HEK293 (cell line): ENCODE measurements around the gene NPFF.

ENCODE experiments used
- CTCF ChIA-PET: fragments of 350-600 bp; formaldehyde crosslinking; extraction: SDS; loops from one replicate; lab custom pipeline; 2021; ENCODE audit warnings: antibody characterized with exemption; lab: Yijun Ruan, JAX
- POLR2A ChIA-PET: fragments of 300-600 bp; formaldehyde crosslinking; extraction: SDS; loops from one replicate; lab custom pipeline; 2020; ENCODE audit warnings: antibody characterized with exemption, inconsistent platforms; lab: Yijun Ruan, JAX
- H3K27ac ChIP-seq: fragments of 200-500 bp; sonication (Bioruptor generic); 2 replicates; pipeline ENCODE4 v1.5.1; 2014; ENCODE audit warnings: low read depth, low read length, control low read depth, inconsistent platforms; ENCODE audit errors: extremely low read depth
- H3K36me3 ChIP-seq, 2 experiments: fragments of 200-500 bp in 1 of 2; sonication (Bioruptor generic) in 1 of 2; 1 replicate in 1 of 2; 2 replicates in 1 of 2; pipeline ENCODE4 v1.5.1; 2014 to 2017; ENCODE audit warnings: inconsistent platforms in 2 of 2, low read length in 2 of 2; ENCODE audit not compliant: control insufficient read depth in 2 of 2, insufficient read depth in 1 of 2
- H3K4me1 ChIP-seq: fragments of 200-500 bp; sonication (Bioruptor generic); 2 replicates; pipeline ENCODE4 v1.5.1; 2014; ENCODE audit warnings: mild to moderate bottlenecking, low read length, inconsistent platforms; ENCODE audit not compliant: control insufficient read depth, insufficient read depth
- H3K4me3 ChIP-seq: 2 replicates; pipeline ENCODE4 v1.5.1; 2011; ENCODE audit warnings: low read depth, mild to moderate bottlenecking, control low read depth, low read length, moderate library complexity
- H3K9me3 ChIP-seq: fragments of 200-500 bp; sonication (Bioruptor generic); 2 replicates; pipeline ENCODE4 v1.5.1; 2014; ENCODE audit warnings: low read depth, low read length, inconsistent platforms; ENCODE audit not compliant: control insufficient read depth, insufficient read depth
- BCL11B ChIP-seq: fragments of 450-650 bp; formaldehyde crosslinking; IDR thresholded peaks from 2 replicates; pipeline ENCODE4 v1.5.1; 2016; ENCODE audit warnings: low read depth, missing biosample characterization, missing genetic modification characterization
- GFI1B ChIP-seq: fragments of 450-650 bp; formaldehyde crosslinking; IDR thresholded peaks from 2 replicates; pipeline ENCODE4 v1.5.1; 2016; ENCODE audit warnings: missing biosample characterization, missing genetic modification characterization
- OVOL3 ChIP-seq: fragments of 450-650 bp; formaldehyde crosslinking; IDR thresholded peaks from 2 replicates; pipeline ENCODE4 v1.5.1; 2016; ENCODE audit warnings: missing biosample characterization, missing genetic modification characterization
- SP7 ChIP-seq: fragments of 450-650 bp; formaldehyde crosslinking; IDR thresholded peaks from 2 replicates; pipeline ENCODE4 v1.5.1; 2016; ENCODE audit warnings: missing biosample characterization, missing genetic modification characterization
- YY2 ChIP-seq: fragments of 450-650 bp; formaldehyde crosslinking; IDR thresholded peaks from 2 replicates; pipeline ENCODE4 v1.5.1; 2016; ENCODE audit warnings: missing biosample characterization, missing genetic modification characterization
- ZNF121 ChIP-seq: fragments of 450-650 bp; formaldehyde crosslinking; IDR thresholded peaks from 2 replicates; pipeline ENCODE4 v1.5.1; 2016; ENCODE audit warnings: missing biosample characterization, missing genetic modification characterization
- ZNF146 ChIP-seq: fragments of 450-650 bp; formaldehyde crosslinking; IDR thresholded peaks from 2 replicates; pipeline ENCODE4 v1.5.1; 2016; ENCODE audit warnings: missing biosample characterization, missing genetic modification characterization
- ZNF157 ChIP-seq: fragments of 450-650 bp; formaldehyde crosslinking; IDR thresholded peaks from 2 replicates; pipeline ENCODE4 v1.5.1; 2016; ENCODE audit warnings: missing biosample characterization, missing genetic modification characterization
- ZNF16 ChIP-seq: fragments of 450-650 bp; formaldehyde crosslinking; IDR thresholded peaks from 2 replicates; pipeline ENCODE4 v1.5.1; 2016; ENCODE audit warnings: low read depth, missing biosample characterization, missing genetic modification characterization
- ZNF202 ChIP-seq: fragments of 450-650 bp; formaldehyde crosslinking; IDR thresholded peaks from 2 replicates; pipeline ENCODE4 v1.5.1; 2016; ENCODE audit warnings: missing biosample characterization, missing genetic modification characterization, borderline replicate concordance
- ZNF354C ChIP-seq: fragments of 450-650 bp; formaldehyde crosslinking; IDR thresholded peaks from 2 replicates; pipeline ENCODE4 v1.5.1; 2016; ENCODE audit warnings: missing biosample characterization, missing genetic modification characterization, low read depth, borderline replicate concordance
- ZNF521 ChIP-seq: fragments of 450-650 bp; formaldehyde crosslinking; IDR thresholded peaks from 2 replicates; pipeline ENCODE4 v1.5.1; 2017; ENCODE audit warnings: missing biosample characterization, mild to moderate bottlenecking, missing genetic modification characterization
- ZNF654 ChIP-seq: fragments of 450-650 bp; formaldehyde crosslinking; IDR thresholded peaks from 2 replicates; pipeline ENCODE4 v1.5.1; 2016; ENCODE audit warnings: low read depth, missing biosample characterization, missing genetic modification characterization
- TF ChIP-seq, protein P1 (sequence below): fragments of 450-650 bp; formaldehyde crosslinking; conservative IDR thresholded peaks from 2 replicates; pipeline ENCODE4 v1.5.1; 2016; ENCODE audit warnings: low read depth, missing biosample characterization, missing genetic modification characterization
- TF ChIP-seq, protein P2 (sequence below): fragments of 450-650 bp; formaldehyde crosslinking; IDR thresholded peaks from 2 replicates; pipeline ENCODE4 v1.5.1; 2016; ENCODE audit warnings: missing biosample characterization, missing genetic modification characterization
- TF ChIP-seq, protein P3 (sequence below): fragments of 450-650 bp; formaldehyde crosslinking; IDR thresholded peaks from 2 replicates; pipeline ENCODE4 v1.5.1; 2016; ENCODE audit warnings: missing biosample characterization, missing genetic modification characterization
- TF ChIP-seq, protein P4 (sequence below): fragments of 450-650 bp; IDR thresholded peaks from 2 replicates; pipeline ENCODE4 v1.5.1; 2018; ENCODE audit warnings: missing biosample characterization, missing genetic modification characterization
- TF ChIP-seq, protein P5 (sequence below): fragments of 450-650 bp; formaldehyde crosslinking; IDR thresholded peaks from 2 replicates; pipeline ENCODE4 v1.5.0; 2017; ENCODE audit warnings: missing biosample characterization, missing genetic modification characterization, borderline replicate concordance
- TF ChIP-seq, protein P6 (sequence below): IDR thresholded peaks from 2 replicates; pipeline ENCODE4 v1.6.1; 2011; ENCODE audit warnings: mild to moderate bottlenecking, low read depth, low read length, borderline replicate concordance

The NPFF gene

DNA sequence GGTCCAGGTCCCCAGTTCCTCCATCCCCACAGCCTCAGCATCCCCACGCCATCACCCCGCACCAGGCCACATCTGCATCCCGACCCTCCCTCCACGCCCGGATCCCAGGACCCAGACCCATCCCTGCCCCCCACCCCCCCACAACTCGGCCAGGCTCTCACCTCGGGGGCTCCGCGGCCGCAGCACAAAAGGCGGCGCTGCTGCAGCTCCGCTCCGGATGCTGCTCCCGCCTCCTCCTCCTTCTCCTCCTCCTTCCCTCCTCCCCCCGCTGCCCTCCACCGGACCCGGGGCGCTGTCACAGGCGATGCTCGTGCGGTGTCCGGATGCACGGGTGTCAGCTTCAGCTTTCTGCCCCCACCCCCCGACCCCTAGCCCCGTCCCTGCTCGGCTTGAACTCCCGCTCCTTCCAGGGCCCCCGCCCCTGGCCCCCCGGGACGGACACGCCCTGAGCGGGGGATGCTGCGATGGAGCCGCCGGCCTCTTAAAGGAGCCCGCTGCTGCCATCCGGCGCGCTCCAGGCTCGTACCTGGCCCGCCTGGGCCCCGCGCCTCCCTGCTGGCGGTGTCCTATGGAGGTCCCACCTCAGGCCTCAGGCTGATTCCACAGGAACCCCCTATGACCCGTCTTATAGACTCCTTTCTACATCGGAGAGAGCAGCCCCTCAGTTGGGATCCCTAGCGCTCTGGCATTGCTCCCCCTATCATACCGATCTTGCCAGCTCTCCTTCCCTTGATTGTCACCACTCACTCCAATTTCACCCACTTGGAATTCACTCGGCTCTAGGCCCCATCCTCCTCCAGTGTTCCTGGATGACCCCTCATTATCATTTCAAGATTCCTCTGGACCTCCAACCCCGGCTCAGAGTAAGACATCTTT is 7.8 kb downstream of the NPFF start, which contains the start of gene MAP3K12 (continued):
- TF ChIP-seq, protein P1, sequence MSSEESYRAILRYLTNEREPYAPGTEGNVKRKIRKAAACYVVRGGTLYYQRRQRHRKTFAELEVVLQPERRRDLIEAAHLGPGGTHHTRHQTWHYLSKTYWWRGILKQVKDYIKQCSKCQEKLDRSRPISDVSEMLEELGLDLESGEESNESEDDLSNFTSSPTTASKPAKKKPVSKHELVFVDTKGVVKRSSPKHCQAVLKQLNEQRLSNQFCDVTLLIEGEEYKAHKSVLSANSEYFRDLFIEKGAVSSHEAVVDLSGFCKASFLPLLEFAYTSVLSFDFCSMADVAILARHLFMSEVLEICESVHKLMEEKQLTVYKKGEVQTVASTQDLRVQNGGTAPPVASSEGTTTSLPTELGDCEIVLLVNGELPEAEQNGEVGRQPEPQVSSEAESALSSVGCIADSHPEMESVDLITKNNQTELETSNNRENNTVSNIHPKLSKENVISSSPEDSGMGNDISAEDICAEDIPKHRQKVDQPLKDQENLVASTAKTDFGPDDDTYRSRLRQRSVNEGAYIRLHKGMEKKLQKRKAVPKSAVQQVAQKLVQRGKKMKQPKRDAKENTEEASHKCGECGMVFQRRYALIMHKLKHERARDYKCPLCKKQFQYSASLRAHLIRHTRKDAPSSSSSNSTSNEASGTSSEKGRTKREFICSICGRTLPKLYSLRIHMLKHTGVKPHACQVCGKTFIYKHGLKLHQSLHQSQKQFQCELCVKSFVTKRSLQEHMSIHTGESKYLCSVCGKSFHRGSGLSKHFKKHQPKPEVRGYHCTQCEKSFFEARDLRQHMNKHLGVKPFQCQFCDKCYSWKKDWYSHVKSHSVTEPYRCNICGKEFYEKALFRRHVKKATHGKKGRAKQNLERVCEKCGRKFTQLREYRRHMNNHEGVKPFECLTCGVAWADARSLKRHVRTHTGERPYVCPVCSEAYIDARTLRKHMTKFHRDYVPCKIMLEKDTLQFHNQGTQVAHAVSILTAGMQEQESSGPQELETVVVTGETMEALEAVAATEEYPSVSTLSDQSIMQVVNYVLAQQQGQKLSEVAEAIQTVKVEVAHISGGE (tag by site-specific recombination) = peak; percentile 35; the same call in 1 of the 2 replicates
- TF ChIP-seq, all 188 proteins: peak for 26

DNA sequence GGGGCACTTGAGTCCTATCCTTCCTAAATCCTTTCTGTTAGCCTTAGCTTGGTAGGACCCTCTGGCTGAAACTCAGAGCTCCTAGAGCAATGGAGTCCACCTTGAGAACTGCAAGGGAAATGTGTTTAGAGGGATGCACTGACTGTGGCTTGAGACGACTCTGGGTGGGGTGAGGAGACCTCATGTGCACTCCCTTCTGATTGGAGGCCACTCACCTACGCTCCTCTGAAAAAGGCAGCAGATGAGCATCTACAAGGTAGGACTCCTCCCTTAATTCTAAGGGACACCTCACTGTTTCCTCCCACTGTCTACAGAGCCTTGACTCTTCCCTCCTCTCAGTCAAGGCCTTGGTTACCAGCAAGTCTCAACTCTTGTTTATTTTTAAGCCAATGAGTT is 9.1 kb downstream of the NPFF start:
- Histone ChIP-seq H3K36me3 (peaks cover 0 to 5% of the 10 kb centered on the region in 2 experiments; a peak in 1 of 3 replicates), H3K9me3 (no peaks in the 10 kb centered on the region), H3K4me1 (peaks cover 24% of the 10 kb centered on the region), H3K27ac (no peak overlapping the region), H3K4me3 (no peak overlapping the region; the same call in 1 of the 2 replicates)
- CTCF ChIA-PET = interaction anchor here (1.7 kb wide), 1 partner anchor 9 kb away, joined by 3 read pairs; the partner anchor contains the start of gene NPFF
- POLR2A ChIA-PET = interaction anchor here (0.6 to 4.6 kb wide), 3 partner anchors 16 to 199 kb away, joined by 3 to 39 read pairs (median 6); no protein-coding TSS in a partner anchor
- TF ChIP-seq YY2 (tag by site-specific recombination) (no peak), ZNF121 (tag by site-specific recombination) (no peak), ZNF354C (tag by site-specific recombination) (no peak), SP7 (no peak), ZNF157 (no peak), ZNF146 (tag by site-specific recombination) (no peak), ZNF654 (no peak), GFI1B (tag by site-specific recombination) (no peak), ZNF202 (tag by site-specific recombination) (no peak), BCL11B (no peak), ZNF16 (no peak), ZNF521 (tag by site-specific recombination) (no peak), OVOL3 (tag by site-specific recombination) (no peak)
- TF ChIP-seq, protein P2, sequence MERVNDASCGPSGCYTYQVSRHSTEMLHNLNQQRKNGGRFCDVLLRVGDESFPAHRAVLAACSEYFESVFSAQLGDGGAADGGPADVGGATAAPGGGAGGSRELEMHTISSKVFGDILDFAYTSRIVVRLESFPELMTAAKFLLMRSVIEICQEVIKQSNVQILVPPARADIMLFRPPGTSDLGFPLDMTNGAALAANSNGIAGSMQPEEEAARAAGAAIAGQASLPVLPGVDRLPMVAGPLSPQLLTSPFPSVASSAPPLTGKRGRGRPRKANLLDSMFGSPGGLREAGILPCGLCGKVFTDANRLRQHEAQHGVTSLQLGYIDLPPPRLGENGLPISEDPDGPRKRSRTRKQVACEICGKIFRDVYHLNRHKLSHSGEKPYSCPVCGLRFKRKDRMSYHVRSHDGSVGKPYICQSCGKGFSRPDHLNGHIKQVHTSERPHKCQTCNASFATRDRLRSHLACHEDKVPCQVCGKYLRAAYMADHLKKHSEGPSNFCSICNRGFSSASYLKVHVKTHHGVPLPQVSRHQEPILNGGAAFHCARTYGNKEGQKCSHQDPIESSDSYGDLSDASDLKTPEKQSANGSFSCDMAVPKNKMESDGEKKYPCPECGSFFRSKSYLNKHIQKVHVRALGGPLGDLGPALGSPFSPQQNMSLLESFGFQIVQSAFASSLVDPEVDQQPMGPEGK (tag by site-specific recombination) = no peak
- TF ChIP-seq, protein P3, sequence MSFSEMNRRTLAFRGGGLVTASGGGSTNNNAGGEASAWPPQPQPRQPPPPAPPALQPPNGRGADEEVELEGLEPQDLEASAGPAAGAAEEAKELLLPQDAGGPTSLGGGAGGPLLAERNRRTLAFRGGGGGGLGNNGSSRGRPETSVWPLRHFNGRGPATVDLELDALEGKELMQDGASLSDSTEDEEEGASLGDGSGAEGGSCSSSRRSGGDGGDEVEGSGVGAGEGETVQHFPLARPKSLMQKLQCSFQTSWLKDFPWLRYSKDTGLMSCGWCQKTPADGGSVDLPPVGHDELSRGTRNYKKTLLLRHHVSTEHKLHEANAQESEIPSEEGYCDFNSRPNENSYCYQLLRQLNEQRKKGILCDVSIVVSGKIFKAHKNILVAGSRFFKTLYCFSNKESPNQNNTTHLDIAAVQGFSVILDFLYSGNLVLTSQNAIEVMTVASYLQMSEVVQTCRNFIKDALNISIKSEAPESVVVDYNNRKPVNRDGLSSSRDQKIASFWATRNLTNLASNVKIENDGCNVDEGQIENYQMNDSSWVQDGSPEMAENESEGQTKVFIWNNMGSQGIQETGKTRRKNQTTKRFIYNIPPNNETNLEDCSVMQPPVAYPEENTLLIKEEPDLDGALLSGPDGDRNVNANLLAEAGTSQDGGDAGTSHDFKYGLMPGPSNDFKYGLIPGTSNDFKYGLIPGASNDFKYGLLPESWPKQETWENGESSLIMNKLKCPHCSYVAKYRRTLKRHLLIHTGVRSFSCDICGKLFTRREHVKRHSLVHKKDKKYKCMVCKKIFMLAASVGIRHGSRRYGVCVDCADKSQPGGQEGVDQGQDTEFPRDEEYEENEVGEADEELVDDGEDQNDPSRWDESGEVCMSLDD (tag by site-specific recombination) = no peak
- TF ChIP-seq, protein P4, sequence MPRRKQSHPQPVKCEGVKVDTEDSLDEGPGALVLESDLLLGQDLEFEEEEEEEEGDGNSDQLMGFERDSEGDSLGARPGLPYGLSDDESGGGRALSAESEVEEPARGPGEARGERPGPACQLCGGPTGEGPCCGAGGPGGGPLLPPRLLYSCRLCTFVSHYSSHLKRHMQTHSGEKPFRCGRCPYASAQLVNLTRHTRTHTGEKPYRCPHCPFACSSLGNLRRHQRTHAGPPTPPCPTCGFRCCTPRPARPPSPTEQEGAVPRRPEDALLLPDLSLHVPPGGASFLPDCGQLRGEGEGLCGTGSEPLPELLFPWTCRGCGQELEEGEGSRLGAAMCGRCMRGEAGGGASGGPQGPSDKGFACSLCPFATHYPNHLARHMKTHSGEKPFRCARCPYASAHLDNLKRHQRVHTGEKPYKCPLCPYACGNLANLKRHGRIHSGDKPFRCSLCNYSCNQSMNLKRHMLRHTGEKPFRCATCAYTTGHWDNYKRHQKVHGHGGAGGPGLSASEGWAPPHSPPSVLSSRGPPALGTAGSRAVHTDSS = no peak
- TF ChIP-seq, protein P5, sequence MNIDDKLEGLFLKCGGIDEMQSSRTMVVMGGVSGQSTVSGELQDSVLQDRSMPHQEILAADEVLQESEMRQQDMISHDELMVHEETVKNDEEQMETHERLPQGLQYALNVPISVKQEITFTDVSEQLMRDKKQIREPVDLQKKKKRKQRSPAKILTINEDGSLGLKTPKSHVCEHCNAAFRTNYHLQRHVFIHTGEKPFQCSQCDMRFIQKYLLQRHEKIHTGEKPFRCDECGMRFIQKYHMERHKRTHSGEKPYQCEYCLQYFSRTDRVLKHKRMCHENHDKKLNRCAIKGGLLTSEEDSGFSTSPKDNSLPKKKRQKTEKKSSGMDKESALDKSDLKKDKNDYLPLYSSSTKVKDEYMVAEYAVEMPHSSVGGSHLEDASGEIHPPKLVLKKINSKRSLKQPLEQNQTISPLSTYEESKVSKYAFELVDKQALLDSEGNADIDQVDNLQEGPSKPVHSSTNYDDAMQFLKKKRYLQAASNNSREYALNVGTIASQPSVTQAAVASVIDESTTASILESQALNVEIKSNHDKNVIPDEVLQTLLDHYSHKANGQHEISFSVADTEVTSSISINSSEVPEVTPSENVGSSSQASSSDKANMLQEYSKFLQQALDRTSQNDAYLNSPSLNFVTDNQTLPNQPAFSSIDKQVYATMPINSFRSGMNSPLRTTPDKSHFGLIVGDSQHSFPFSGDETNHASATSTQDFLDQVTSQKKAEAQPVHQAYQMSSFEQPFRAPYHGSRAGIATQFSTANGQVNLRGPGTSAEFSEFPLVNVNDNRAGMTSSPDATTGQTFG = no peak
- TF ChIP-seq, protein P6, sequence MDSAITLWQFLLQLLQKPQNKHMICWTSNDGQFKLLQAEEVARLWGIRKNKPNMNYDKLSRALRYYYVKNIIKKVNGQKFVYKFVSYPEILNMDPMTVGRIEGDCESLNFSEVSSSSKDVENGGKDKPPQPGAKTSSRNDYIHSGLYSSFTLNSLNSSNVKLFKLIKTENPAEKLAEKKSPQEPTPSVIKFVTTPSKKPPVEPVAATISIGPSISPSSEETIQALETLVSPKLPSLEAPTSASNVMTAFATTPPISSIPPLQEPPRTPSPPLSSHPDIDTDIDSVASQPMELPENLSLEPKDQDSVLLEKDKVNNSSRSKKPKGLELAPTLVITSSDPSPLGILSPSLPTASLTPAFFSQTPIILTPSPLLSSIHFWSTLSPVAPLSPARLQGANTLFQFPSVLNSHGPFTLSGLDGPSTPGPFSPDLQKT = no peak
